Mononuclear cell (primary cell): ENCODE measurements around the gene SPAG16. TPM values are rescaled to one million over a fixed set of nuclear protein-coding genes. Genes with fewer than 3 reads are reported as not detected.

Source experiments
- H3K27me3 ChIP-seq: 2 replicates; pipeline ENCODE4 v1.6.0; 2011; ENCODE audit warnings: low read length, control low read depth; ENCODE audit not compliant: insufficient read depth
- H3K4me1 ChIP-seq: 2 replicates; pipeline ENCODE4 v1.5.1; 2011; ENCODE audit warnings: mild to moderate bottlenecking, low read length, control low read depth; ENCODE audit not compliant: insufficient read depth
- H3K4me3 ChIP-seq: 2 replicates; pipeline ENCODE4 v1.5.1; 2011; ENCODE audit warnings: mild to moderate bottlenecking, low read length, moderate library complexity
- H3K9me3 ChIP-seq: 2 replicates; pipeline ENCODE4 v1.5.1; 2011; ENCODE audit warnings: low read depth, mild to moderate bottlenecking, control low read depth, low read length
- total RNA-seq: library from RNA; depleted of rRNA; stranded (reverse); fragments of >200 nt; gene quantifications from one replicate; pipeline ENCODE4 v1.2.3, GENCODE V29; 2012

SPAG16 gene
- total RNA-seq, 1 donor, result 9.8 TPM

DNA sequence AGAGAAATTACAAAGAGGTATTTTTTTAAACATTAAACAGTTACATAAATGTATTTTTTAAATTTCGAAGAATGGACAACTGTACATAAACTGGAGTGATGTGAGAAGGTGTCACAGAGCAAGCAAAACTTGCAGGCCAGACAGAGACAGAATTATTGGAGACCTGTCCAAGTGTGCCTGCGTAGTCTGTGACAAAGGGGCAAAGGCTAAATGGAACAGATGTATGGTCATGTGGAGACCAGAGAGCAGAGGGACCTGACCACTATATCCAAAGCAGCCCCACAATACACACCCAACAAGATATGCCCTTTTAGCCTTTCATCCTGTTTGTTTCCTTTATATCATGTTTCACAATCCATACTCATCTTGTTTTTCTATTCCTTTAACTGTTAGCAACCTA is 901.3 kb downstream of the SPAG16 start:
- Histone ChIP-seq H3K4me3 (no peak overlapping the region), H3K9me3 (no peaks in the 10 kb centered on the region), H3K27me3 (no peaks in the 10 kb centered on the region), H3K4me1 (no peaks in the 10 kb centered on the region)

GRCh38 chr2:214192711-214193110 is 908.4 kb downstream of the SPAG16 start:
- H3K9me3 ChIP-seq, result no peaks in the 10 kb centered on the region
- no peak overlapping the region for H3K4me3 ChIP-seq
- no peaks in the 10 kb centered on the region for H3K4me1 ChIP-seq
- H3K27me3 ChIP-seq, result no peaks in the 10 kb centered on the region

DNA sequence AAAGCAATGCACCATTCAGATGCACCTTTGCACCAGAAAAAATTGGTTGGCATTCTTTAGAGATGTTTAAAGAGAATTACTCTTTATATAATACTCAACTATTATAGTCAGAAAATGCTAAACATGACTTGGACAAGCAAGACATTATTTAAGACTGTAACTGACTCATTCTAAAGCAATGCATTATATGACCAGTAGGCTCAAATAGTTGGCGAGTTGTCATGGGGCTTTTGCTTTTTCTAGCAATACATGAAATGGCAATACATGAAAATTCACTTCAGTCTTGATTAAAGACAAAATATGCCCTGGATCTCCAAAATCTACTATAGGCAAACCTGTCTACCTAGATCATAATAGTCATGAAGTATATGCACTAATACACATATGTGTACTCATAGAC is 909.7 kb downstream of the SPAG16 start:
- no peaks in the 10 kb centered on the region for H3K9me3 ChIP-seq
- no peak overlapping the region for H3K4me3 ChIP-seq
- H3K4me1 ChIP-seq, result no peaks in the 10 kb centered on the region
- H3K27me3 ChIP-seq, result no peaks in the 10 kb centered on the region

DNA sequence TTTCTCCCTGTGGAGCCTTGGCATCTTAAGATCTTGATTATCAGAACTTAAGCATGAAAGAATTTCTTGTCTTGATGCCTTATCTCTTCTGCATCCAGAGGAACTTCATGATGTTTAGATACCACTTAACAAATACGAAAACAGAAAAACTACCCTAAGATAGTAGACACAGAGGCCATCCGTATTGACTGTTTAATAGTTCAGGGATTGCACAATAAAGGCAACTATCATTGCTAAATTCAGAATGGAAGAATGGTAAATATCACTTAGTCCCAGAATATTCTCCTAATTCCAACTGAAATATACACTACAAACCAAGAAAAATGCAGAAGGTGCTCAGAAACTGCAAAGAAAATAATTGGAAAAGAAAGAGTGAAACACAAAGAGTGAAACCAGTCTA is 912.0 kb downstream of the SPAG16 start:
- Histone ChIP-seq H3K27me3 (no peaks in the 10 kb centered on the region), H3K4me1 (no peaks in the 10 kb centered on the region), H3K9me3 (no peaks in the 10 kb centered on the region), H3K4me3 (no peak overlapping the region)

GRCh38 chr2:214201892-214202291 is 917.6 kb downstream of the SPAG16 start:
- Histone ChIP-seq H3K4me3 (no peak overlapping the region), H3K9me3 (no peaks in the 10 kb centered on the region), H3K4me1 (no peaks in the 10 kb centered on the region), H3K27me3 (no peaks in the 10 kb centered on the region)

DNA sequence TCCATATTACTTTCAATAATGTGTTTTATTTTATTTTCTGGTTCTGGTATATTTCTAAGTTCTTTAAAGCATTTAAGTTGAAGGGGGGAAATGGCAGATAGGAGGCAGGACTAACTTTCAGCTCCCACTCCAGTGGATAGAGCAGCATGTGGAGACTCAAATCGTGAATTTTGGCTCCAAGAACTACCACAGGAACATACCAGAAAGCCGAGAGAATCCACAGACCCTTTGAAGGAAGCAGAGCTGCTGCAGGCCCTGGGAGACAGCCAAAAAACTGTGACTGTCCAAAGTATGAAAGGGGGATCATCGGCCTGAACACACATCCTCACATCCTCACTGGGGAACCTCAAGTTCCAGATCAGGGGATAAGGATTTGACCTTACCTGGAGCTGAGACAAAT is 919.0 kb downstream of the SPAG16 start:
- H3K4me3 ChIP-seq, result no peak overlapping the region
- H3K9me3 ChIP-seq, result no peaks in the 10 kb centered on the region
- H3K27me3 ChIP-seq, result no peaks in the 10 kb centered on the region
- H3K4me1 ChIP-seq, result no peaks in the 10 kb centered on the region

- H3K4me1 ChIP-seq, result no peaks in the 10 kb centered on the region
Observed at GRCh38 chr2:214203744-214204289, 919.6 kb downstream of the SPAG16 start.

GRCh38 chr2:214215107-214215506 is 930.8 kb downstream of the SPAG16 start:
- H3K9me3 ChIP-seq, result no peaks in the 10 kb centered on the region
- no peaks in the 10 kb centered on the region for H3K4me1 ChIP-seq
- no peaks in the 10 kb centered on the region for H3K27me3 ChIP-seq
- no peak overlapping the region for H3K4me3 ChIP-seq

More at GRCh38 chr2:214203744-214204289, 919.6 kb downstream of the SPAG16 start:
- no peaks in the 10 kb centered on the region for H3K27me3 ChIP-seq
- no peak overlapping the region for H3K4me3 ChIP-seq
- H3K9me3 ChIP-seq, result no peaks in the 10 kb centered on the region

DNA sequence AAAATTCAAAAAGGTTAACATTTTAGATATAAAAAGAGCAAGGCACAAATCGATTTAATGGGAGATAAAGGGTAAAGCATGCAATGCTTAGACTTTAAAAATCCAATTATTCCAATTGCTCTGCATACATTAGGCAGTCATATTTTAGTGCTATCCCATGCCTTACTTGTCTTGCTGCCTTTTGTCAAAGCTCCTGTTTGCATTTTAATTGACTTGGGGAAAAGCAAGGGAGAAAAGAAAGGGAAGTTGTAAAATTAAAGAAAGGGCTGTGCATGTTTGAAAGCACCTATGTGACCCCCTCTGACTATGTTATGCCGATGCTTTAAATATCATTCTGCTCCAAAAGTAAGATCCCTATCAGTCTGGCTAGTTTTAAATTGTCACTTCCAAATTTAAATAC is 932.9 kb downstream of the SPAG16 start:
- Histone ChIP-seq H3K4me1 (no peaks in the 10 kb centered on the region), H3K4me3 (no peak overlapping the region), H3K27me3 (no peaks in the 10 kb centered on the region), H3K9me3 (no peaks in the 10 kb centered on the region)

GRCh38 chr2:214217599-214217998 is 933.3 kb downstream of the SPAG16 start:
- H3K4me3 ChIP-seq, result no peak overlapping the region
- no peaks in the 10 kb centered on the region for H3K27me3 ChIP-seq
- H3K9me3 ChIP-seq, result no peaks in the 10 kb centered on the region
- H3K4me1 ChIP-seq, result no peaks in the 10 kb centered on the region

GRCh38 chr2:214220251-214220650 is 936.0 kb downstream of the SPAG16 start:
- no peak overlapping the region for H3K4me3 ChIP-seq
- H3K27me3 ChIP-seq, result no peaks in the 10 kb centered on the region
- no peaks in the 10 kb centered on the region for H3K4me1 ChIP-seq
- no peaks in the 10 kb centered on the region for H3K9me3 ChIP-seq

GRCh38 chr2:214226061-214226460 is 941.8 kb downstream of the SPAG16 start:
- no peaks in the 10 kb centered on the region for H3K4me1 ChIP-seq
- no peaks in the 10 kb centered on the region for H3K27me3 ChIP-seq
- no peaks in the 10 kb centered on the region for H3K9me3 ChIP-seq
- no peak overlapping the region for H3K4me3 ChIP-seq

GRCh38 chr2:214232271-214232670 is 948.0 kb downstream of the SPAG16 start:
- Histone ChIP-seq H3K4me1 (no peaks in the 10 kb centered on the region), H3K27me3 (no peaks in the 10 kb centered on the region), H3K9me3 (no peaks in the 10 kb centered on the region), H3K4me3 (no peak overlapping the region)

DNA sequence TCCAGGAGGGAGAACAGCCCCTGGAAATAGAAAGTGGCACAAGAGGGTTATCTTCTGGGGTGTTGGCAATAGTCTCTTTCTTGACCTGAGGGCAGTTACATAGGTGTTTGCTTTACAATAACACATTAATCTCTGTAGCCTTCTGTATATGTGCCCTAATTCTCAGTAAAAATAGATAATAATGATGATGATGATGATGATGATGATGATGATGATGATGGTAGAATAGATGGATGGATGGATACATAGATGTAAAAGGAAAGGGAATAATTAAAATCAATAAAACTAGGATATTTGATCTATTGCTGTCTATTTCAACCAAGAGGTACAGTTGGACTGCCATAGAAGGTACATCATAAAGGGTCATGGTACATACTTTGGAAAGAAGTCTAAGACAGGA is 948.9 kb downstream of the SPAG16 start:
- Histone ChIP-seq H3K9me3 (no peaks in the 10 kb centered on the region), H3K4me1 (no peaks in the 10 kb centered on the region), H3K4me3 (no peak overlapping the region), H3K27me3 (no peaks in the 10 kb centered on the region)

- no peaks in the 10 kb centered on the region for H3K4me1 ChIP-seq
- H3K4me3 ChIP-seq, result no peak overlapping the region
Observed at GRCh38 chr2:214242797-214243196, 958.5 kb downstream of the SPAG16 start.

DNA sequence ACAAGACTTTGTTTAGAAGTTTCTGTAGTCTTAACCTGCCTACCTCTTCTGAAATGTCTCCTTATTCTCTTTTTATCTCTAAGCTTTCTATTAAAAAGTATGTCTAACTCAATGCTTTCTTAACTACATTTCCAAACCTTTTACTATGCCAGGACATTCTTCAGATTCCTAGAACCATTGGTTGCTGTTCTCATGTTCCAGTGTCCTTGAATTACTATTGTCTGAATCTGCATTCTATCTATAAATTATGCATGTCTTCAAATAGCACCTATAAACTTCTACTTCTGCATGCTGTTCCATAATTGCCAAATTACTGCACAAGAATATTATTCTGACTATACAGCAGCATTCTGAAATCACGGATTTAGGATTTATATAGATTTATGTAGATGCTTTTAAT is 960.6 kb downstream of the SPAG16 start:
- no peak overlapping the region for H3K4me3 ChIP-seq
- no peaks in the 10 kb centered on the region for H3K9me3 ChIP-seq
- no peaks in the 10 kb centered on the region for H3K4me1 ChIP-seq
- H3K27me3 ChIP-seq, result no peaks in the 10 kb centered on the region

More at GRCh38 chr2:214242797-214243196, 958.5 kb downstream of the SPAG16 start:
- no peaks in the 10 kb centered on the region for H3K27me3 ChIP-seq
- no peaks in the 10 kb centered on the region for H3K9me3 ChIP-seq
